Measurements from ENCODE around the gene OR2B2.
A peak's percentile ranks its signal among the peaks of the same experiment; 100 is the strongest.

OR2B2 gene

DNA sequence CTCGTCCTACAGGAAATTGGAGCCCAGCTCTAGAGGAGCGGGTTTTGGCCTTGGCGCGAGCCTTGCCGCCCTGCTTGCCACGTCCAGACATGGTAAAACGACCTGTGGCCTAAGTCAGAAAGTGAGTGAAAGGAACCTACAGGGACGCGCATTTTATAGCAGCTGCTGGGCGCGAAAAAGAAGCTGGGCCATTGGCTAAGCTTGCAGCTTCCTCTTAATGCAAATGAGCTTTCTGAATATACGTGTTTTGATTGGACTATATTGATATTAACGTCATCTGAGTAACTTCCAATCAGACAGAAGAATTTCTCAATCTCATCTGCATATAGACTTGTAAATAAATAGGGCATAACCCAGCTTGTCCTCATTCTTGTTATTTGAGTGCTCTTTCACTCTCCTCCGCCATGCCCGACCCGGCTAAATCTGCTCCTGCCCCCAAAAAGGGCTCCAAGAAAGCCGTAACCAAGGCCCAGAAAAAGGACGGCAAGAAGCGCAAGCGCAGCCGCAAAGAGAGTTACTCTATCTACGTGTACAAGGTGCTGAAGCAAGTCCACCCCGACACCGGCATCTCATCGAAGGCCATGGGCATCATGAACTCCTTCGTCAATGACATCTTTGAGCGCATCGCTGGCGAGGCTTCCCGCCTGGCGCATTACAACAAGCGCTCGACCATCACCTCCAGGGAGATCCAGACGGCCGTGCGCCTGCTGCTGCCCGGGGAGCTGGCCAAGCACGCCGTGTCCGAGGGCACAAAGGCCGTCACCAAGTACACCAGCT, 18.9 kb downstream of the OR2B2 start:
- FAIRE-seq = peak; percentile 98

DNA sequence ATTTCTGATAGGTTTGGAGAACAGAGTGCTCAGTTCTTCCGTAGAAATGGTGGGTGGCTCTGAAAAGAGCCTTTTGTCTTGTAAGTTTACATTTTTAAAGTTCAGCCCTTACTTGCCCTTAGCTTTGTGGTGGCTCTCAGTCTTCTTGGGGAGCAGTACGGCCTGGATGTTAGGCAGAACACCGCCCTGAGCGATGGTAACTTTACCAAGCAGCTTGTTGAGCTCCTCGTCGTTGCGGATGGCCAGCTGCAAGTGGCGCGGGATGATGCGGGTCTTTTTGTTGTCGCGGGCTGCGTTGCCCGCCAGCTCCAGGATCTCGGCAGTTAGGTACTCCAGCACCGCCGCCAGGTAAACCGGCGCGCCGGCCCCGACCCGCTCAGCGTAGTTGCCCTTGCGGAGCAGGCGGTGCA, 19.5 kb downstream of the OR2B2 start:
- FAIRE-seq = no peak

DNA sequence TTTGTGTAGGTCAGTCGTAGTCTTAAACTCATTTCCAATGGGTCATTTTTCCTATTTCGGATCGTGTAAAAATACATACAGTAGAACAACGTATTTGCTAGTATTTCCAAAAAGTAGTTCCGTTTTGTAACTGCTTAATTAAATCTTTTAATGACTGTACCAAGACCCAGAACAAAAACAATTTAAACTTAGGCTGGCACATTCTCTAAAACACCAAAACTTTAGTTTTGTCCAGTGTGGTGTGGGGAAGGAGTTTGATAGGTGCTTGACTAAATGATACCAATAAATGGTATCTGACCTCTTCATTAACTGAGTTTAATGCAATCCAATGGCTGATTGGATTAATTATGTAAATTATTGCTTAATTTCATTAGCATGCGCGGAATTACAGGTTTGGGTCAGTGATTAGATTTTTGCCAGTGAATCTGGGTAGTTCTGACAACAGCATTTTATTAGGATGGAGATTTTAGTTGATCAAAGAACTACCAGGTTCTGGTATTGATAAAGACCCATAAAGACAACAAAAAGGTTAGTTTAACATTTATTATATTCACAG, 20.8 kb downstream of the OR2B2 start:
- peak; percentile 36 for FAIRE-seq

DNA sequence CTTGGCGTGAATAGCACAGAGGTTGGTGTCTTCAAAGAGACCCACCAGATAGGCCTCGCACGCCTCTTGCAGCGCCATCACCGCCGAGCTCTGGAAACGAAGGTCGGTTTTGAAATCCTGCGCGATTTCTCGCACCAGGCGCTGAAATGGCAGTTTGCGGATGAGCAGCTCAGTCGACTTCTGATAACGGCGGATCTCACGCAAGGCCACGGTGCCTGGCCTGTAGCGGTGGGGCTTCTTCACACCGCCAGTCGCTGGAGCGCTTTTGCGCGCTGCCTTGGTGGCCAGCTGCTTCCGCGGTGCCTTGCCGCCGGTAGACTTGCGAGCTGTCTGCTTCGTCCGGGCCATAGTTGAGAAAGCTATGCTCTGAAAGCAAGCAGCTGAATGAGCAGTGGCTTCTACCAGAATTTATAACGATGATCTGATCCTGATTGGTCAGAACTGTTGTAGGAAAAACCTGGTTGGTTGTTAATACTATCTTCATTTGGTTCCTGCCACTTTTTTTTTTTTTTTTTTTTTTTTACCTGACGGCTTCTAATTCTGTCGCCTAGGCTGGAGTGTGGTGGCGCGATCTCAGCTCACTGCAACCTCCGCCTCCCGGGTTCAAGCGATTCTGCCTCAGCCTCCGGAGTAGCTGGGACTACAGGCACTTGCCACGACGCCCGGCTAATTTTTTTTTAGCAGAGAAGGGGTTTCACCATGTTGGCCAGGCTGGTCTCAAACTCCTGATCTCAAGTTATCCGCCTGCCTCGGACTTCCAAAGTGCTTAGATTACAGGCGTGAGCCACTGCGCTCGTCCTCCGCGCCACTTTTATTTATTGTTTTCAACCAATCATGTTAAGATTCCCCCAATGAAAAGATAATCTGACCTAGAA, 21.5 kb downstream of the OR2B2 start:
- peak; percentile 98 for FAIRE-seq

DNA sequence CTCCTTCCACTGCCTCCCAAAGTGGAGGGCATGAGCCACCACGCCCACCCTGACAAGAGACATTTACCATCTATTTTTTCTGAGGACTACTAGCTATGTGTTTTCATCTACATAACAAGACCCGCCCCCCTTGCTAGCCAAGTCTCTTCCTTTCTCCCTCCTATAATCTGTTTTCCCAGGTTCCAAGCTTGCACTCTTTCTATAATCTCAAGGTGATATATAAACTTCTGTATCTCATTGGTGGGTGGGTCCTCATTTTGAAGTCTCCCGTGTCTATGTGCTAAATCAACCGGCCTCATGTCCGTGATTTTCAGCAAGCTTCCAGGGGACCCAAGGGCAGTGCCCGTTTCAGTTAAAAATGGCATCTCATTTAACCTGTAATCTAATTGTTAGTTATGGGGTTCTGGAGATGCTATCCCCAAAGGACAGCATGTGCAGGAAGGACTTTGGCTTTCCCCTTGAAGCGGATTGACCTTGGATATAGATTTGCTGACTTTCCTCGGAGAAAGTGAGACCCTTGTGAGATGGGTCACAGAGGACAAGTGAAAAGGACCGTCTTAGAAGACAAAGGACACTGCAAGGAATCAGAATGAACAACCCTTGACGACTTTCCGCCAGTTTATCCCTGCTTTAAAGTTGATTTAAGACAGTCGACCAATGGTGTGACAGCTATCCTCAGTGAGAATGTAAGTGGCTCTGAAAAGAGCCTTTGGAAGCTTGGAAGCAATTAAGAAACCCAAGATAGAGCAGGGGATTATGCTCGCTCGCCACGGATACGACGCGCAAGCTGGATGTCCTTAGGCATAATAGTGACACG, 22.4 kb downstream of the OR2B2 start:
- FAIRE-seq = no peak

DNA sequence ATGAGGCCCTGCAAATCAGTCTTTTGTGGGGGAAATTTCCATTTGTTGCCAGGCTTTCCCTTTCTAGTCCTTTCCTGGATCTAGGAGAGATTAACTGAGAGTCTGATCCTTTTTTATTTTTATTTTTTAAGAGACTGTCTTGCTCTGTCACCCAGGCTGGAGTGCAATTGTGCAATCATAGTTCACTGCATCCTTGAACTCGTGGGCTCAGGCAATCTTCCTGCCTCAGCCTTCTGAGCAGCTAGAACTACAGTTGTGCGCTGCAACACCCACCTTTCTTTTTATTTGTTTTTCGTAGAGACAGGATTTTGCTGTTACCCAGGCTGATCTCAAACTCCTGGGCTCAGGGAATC, 22.9 kb downstream of the OR2B2 start:
- FAIRE-seq = no peak

DNA sequence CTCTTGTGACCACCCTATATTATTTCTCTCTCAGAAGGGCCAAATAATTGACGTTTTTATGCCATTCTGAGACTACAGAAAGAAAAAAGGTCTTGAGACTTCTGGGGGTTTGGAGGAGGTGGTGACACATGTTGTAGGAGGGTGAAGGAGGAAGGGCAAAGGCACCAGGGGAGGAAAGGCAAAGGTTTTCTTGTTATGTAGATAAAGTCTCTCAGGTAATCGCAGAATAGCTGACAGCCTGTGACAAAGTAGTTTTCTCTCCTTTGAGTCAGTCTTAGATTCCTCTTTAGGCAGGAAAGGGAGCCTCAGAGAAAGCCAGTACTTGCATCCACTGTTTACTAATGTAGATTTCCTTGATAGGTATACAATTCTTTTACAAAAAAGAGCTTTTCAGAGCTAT, 23.6 kb downstream of the OR2B2 start:
- no peak for FAIRE-seq

DNA sequence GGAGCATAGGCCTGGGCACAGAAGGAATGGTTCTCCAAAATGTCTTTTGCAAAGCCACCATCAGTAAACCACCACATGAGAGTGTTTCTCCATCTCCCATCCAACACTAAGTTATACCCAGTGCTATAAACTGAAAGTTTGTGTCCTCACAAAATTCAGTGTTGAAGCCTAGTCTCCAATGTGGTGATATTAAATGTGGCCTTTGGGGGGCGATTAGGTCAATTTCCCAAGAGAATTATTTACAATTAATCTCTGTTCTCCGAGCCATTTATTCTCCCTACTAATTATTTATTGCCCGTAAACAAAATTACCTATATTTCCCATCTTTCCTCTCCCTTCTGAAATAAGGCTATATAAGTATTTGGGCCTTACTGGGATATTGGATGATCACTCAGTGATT, 26.1 kb downstream of the OR2B2 start:
- no peak for FAIRE-seq

DNA sequence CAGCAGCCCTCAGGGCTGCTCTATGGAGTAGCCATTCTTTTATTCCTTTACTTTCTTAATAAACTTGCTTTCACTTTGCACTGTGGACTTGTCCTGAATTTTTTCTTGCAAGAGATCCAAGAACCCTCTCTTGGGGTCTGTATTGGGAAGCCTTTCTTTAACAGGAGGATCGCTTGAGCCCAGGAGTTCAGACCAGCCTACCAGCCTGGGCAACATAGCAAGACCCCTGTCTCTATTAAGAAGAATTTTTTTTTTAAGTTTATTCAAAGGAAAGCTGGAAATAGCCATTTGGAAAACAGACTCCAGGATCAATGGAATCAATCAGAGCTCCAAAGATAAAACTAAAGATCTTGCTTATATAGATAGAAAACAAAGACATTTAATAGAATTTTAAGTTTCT, 29.1 kb downstream of the OR2B2 start:
- no peak for FAIRE-seq

DNA sequence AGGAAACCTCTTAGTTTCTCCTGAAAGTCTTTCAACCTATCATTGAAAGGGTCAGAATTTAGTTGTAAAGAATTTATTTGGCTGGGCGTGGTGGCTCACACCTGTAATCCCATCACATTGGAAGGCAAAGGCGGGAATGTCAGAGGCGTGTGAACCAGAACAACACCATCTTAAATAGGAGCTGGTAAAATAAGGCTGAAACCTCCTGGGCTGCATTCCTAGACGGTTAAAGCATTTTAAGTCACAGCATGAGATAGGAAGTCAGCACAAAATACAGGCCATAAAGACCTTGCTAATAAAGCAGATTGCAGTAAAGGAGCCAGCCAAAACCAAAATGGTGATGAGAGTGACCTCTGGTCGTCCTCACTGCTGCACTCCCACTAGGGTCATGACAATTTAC, 29.6 kb downstream of the OR2B2 start:
- no peak for FAIRE-seq

DNA sequence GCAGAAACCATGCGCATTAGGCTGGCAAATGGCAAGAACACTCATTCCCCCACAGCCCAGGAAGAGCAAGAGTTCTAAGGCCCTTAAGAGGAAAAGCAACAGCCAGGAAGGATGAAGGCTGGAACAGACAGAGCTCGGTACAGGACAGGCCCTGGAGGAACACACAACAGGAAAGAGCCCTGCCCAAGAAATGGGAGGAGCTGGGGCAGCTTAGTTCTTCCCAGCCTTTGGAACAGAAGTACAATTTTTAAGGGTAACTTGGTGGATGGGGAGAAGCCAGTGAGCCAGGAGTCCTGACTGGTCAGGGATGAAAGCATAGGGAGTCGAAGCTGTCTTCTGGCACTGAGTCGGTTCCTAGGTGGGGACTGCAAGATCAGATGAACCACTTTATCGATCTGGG, 32.4 kb downstream of the OR2B2 start:
- no peak for FAIRE-seq

DNA sequence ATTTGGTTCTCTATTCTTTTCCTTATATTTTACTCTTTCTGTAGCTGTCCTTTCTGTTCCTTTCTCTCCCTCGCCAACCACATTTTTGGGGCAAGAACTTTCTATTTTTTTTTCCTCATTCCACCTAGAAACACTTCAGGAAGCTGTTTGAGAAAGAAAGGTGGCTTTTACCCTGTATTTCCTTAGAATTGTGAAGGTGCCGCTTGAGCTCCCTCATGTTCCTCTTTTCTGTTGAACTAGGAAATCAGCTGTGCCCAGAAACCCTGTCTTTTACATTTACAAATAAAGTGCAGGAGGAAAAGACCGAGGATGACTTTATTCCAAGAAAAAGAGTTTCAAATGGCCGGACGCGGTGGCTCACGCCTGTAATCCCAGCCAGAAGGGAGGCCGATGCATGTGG, 38.2 kb downstream of the OR2B2 start:
- FAIRE-seq = no peak

DNA sequence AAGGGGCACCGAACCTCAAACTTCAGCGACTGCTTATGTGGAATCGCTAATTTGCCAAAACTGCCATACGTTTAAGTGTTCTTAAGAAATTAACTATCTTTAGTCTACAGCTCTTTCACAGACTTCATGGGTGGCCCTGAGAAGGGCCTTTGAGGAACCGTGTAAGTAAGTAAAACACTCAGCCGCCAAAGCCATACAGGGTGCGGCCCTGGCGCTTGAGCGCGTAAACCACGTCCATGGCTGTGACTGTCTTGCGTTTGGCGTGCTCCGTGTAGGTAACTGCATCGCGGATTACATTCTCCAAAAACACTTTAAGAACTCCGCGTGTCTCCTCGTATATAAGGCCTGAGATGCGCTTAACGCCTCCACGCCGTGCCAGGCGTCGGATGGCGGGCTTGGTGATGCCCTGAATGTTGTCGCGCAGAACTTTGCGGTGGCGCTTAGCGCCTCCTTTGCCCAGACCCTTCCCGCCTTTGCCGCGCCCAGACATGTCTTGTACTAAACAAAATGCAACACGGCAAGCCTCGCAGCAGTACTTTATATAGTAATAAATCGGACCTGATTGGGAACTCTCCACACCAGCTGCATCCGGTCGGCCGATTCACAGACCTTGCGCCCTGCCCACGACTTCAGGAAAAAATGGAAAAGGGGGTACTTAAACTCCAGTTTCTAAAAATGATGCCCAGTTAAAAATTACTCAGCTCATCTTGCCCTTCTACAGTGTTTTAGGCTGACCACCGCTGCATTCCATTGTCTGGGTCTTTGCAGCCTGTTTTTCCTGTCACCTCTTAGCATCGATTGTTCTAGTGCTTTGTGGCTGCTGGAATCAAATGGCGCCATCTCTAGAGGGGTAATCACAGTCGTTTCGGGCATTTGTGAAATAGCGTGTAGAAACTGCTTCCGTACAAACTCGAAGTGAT, 38.9 kb downstream of the OR2B2 start:
- FAIRE-seq = no peak

DNA sequence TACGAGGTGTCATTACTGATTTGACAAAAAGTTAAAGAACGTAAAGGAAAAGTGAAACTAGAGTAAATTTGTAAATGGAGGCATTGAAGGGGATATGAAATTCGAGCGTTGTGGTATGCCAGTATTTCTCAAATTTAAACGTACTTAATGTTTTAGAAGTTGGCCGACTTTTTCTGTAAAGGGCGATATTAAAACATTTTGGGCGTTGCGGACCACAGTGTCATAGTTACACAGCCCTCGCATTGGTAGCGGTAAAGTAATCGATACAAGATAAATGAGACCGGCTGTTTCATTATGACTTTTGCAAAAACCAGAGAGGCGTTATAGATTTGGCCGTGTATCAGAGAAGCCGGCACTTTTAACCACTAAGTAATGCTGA, 39.6 kb downstream of the OR2B2 start:
- FAIRE-seq = no peak

DNA sequence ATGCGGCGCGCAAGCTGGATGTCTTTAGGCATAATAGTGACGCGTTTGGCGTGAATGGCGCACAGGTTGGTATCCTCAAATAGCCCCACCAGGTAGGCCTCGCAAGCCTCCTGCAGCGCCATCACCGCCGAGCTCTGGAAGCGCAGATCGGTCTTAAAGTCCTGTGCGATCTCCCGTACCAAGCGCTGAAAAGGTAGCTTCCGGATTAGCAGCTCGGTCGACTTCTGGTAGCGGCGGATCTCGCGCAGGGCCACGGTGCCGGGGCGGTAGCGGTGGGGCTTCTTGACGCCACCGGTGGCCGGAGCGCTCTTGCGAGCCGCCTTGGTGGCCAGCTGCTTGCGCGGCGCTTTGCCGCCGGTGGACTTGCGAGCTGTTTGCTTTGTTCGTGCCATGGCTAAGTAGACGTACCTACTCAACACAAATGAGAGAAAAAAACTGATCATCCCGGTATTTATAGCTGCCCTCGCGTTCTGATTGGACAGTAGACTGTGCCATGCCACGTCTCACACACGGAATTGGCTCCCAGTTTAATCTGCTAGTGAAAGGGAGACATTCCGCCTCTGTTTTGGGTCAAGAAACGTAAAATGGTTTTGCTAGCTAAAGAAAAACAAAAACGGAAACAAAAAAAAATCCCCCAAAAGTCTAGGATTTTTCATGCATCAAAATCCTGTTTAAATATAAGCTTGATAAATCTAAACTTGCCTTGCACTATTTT, 40.1 kb downstream of the OR2B2 start:
- FAIRE-seq = no peak

DNA sequence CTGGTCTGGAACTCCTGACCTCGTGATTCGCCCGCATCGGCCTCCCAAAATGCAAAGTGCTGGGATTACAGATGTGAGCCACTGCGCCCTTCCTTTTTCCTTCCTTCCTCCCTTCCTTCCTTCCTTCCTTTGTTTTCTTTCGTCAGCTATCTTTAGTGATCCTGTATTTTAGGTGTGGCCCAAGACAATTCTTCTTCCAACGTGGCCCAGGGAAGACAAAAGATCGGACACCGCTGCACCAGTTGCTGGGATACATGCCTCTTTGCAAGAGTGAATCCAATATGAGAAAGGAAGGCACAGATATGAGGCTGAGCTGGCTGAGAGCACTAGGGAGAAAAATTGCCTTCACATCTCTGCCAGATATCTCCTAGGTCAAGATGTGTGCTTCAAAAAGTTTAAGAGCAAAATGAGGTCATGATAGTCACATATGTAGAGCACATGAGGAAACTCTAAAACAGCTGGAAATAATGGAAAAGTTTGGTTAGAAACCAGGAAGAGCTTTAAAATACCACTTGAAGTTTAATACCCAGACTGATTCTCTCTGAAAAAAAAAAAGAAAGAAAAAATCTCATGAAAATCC, 41.8 kb downstream of the OR2B2 start:
- FAIRE-seq = no peak

DNA sequence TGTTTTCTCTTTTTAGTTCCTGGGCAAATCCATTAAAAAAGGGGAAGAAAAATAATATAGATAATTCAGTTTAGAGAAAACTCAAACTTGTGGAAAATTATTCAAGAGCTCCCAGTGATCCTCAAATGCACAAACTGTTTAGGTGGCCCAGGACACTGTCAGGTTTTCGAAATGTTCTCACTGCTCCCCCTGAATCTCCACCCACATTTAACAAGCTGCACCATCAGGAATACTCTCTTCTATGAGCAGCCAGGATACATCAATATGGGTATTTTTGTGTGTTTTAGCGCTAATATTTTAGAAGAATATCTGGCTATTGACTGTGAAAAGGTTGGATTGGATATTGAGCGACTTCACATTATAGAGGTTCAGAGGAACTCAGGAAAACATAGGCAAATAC, 43.9 kb downstream of the OR2B2 start:
- no peak for FAIRE-seq

DNA sequence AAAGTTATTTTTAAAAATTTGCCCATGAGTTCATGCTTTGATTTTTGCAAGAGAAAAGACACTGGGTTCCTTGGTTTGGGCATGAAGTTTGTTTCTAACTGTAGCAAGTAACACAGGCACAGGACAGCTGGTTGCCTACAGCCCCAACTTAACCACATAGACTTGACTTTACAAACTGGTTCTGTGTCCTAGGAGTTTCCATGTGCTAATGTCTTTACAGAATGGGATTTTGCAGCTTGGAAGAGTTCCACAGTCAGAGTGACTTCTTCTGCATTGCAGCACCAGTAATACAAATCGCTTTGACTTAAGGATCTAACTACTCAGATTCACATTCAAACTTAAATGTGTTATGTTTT, 44.3 kb downstream of the OR2B2 start:
- FAIRE-seq = no peak

DNA sequence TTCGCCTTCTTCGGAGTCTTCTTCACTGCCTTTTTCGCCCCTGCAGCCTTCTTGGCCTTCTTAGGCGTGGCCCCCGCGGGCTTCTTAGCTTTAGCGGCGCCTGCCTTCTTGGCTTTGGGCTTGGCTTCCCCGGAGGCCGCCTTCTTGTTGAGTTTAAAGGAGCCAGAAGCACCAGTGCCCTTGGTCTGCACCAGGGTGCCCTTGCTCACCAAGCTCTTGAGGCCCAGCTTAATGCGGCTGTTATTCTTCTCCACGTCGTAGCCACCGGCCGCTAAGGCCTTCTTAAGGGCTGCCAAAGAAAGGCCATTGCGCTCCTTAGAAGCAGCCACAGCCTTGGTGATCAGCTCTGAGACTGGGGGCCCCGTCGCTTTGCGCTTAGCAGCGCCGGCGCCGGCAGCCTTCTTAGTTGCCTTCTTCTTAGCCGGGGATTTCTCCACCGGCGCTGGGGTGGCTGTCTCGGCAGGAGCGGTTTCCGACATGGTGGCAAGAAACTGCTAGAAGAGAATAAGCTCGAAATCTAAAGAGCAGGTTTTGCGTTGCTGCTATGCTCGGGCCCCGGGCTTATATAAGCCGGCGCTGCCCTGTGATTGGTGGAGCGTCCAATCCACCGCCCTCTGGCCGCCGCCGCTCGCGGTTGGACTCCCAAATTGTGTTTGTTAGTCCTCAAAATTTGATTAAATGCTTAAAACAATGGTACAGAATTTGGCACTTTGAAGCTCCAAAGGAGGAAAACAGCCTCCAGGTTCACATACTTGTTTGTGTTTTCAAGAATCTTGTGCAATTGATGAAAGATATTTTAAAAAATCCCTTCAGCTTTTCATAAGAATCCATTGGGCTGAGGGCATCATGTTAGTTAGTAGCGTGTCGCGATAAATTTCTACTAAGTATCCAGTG, 44.9 kb downstream of the OR2B2 start:
- peak; percentile 89 for FAIRE-seq
